Transverse colon (tissue), 4 donors: Measurements from ENCODE around the gene WASF2.

Experiments
- EP300 ChIP-seq: sonication (generic); formaldehyde crosslinking; IDR thresholded peaks from one replicate; pipeline ENCODE4 v1.6.1; 2017; ENCODE audit warnings: antibody characterized with exemption, low read depth
- POLR2A ChIP-seq: fragments of 450-650 bp; IDR thresholded peaks from one replicate; pipeline ENCODE4 v1.6.1; 2016; ENCODE audit warnings: antibody characterized with exemption, mild to moderate bottlenecking, moderate library complexity
- POLR2AphosphoS5 ChIP-seq, 3 donors: sonication (generic); formaldehyde crosslinking; IDR thresholded peaks; one replicate each; pipeline ENCODE4 v1.6.1; 2016; ENCODE audit warnings: antibody characterized with exemption in 3 of 3
- TF ChIP-seq, protein P1 (sequence below), 5 experiments: fragments of 200-600 bp in 3 of 5; fragments of 450-650 bp in 2 of 5; sonication (generic) in 3 of 5; IDR thresholded peaks; 1 replicate in 2 of 5; 2 replicates in 3 of 5; pipeline ENCODE4 v1.5.1; 2016 to 2017; ENCODE audit warnings: antibody characterized with exemption in 5 of 5, inconsistent platforms in 3 of 5, mild to moderate bottlenecking in 2 of 5, moderate library complexity in 1 of 5

GRCh38 chr1:27489501-27489972 is 430 bp downstream of the WASF2 start:
- TF ChIP-seq, protein P1, sequence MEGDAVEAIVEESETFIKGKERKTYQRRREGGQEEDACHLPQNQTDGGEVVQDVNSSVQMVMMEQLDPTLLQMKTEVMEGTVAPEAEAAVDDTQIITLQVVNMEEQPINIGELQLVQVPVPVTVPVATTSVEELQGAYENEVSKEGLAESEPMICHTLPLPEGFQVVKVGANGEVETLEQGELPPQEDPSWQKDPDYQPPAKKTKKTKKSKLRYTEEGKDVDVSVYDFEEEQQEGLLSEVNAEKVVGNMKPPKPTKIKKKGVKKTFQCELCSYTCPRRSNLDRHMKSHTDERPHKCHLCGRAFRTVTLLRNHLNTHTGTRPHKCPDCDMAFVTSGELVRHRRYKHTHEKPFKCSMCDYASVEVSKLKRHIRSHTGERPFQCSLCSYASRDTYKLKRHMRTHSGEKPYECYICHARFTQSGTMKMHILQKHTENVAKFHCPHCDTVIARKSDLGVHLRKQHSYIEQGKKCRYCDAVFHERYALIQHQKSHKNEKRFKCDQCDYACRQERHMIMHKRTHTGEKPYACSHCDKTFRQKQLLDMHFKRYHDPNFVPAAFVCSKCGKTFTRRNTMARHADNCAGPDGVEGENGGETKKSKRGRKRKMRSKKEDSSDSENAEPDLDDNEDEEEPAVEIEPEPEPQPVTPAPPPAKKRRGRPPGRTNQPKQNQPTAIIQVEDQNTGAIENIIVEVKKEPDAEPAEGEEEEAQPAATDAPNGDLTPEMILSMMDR (IDR thresholded peaks at IDR 0.05), result no peak
- TF ChIP-seq POLR2A (no peak), EP300 (no peak), POLR2AphosphoS5 (IDR thresholded peaks at IDR 0.05) (no peak)
